Pancreas (tissue), 10 donors: ENCODE measurements around the gene TUBA4A. TPM values are rescaled to one million over a fixed set of nuclear protein-coding genes. Genes with fewer than 3 reads are reported as not detected.

Source experiments
- ATAC-seq, 4 donors: fragments of 200-7000 bp; cut with Tn5 transposase; one replicate each; pipeline versions ENCODE4 v1.8.0 to v1.9.1; 2020; ENCODE audit warnings: mild to moderate bottlenecking in 4 of 4, moderate library complexity in 4 of 4
- DNase-seq, 6 donors: peaks; one replicate each; pipeline ENCODE4 v3.0.0-alpha.2; 2020
- FAIRE-seq: peaks from 2 replicates; lab custom pipeline; 2012; peaks lifted over from hg19 to GRCh38; lab: Jason Lieb, UNC
- H3K27ac ChIP-seq, 4 donors: fragments of 200-600 bp; sonication (generic); 1 replicate in 3 of 4; 2 replicates in 1 of 4; pipeline versions ENCODE4 v1.5.0 to v1.8.0; 2020
- H3K27me3 ChIP-seq, 4 donors: fragments of 200-600 bp; one replicate each; pipeline ENCODE4 v1.8.0; 2021
- H3K36me3 ChIP-seq, 3 donors: fragments of 200-600 bp; sonication (generic) in 1 of 3; one replicate each; pipeline versions ENCODE4 v1.5.0 to v1.8.0; 2020 to 2021
- H3K4me1 ChIP-seq, 3 donors: fragments of 200-600 bp; one replicate each; pipeline ENCODE4 v1.8.0; 2021
- H3K4me3 ChIP-seq, 4 donors: fragments of 200-600 bp; sonication (generic) in 2 of 4; one replicate each; pipeline versions ENCODE4 v1.5.0 to v1.8.0; 2020 to 2021
- H3K9me3 ChIP-seq, 4 donors: fragments of 200-600 bp; one replicate each; pipeline ENCODE4 v1.8.0; 2021
- CTCF ChIP-seq, 4 donors: fragments of 200-600 bp; sonication (generic) in 3 of 4; IDR thresholded peaks; one replicate each; pipeline versions ENCODE4 v1.5.0 to v1.8.0; 2021; ENCODE audit warnings: antibody characterized with exemption in 4 of 4
- WGBS, 2 donors: extraction: QIAGEN DNeasy Blood & Tissue Kit; methylation state at CpG; one replicate each; pipeline ENCODE4 v1.1.7; 2013; 5-methylcytosine and 5-hydroxymethylcytosine counted together
- intact Hi-C, 3 donors: fragments of 100-400 bp; cut with DNase I; formaldehyde crosslinking; loops; one replicate each; pipeline versions ENCODE4 v1.11.1 to v1.14.2; 2022
- polyA plus RNA-seq, 2 donors: library from polyadenylated mRNA; stranded (reverse); fragments of 200-250 nt; gene quantifications; one replicate each; pipeline ENCODE4 v1.2.3, GENCODE V29; 2013
- total RNA-seq, 6 donors: library from RNA; stranded (reverse); fragmentation: NEBNext Ultra II Directional in 4 of 6; extraction: Animal tissue kit (Norgen Biotek cat#: 25700) in 4 of 6; gene quantifications; one replicate each; pipeline versions ENCODE4 v1.2.1 to v1.2.4, GENCODE V29; 2021 to 2023
- donor health status: healthy with polysubstance abuse.
- donor health status: DM: no; HTN: no; CAD: no; lungs with moderate emphysema.
- donor health status: DM: no; HTN: no; CAD: no.
- donor health status: control.
- donor health status: control.
- donor health status: Bipolar disorder and iron deficiency.
- donor health status: DM: yes; HTN: yes; CAD: no.
- donor health status: DM: no; HTN: no; CAD: no.
- donor health status: DM: no; HTN: no; CAD: no.
- donor health status: DM: yes; HTN: yes; CAD: no.

TUBA4A gene
- total and polyA plus RNA-seq, 8 donors = 12.2 to 51.5 (median 14.7) TPM

GRCh38 chr2:219209236-219210195 is 44.2 kb downstream of the TUBA4A start:
- no peak overlapping the region for H3K4me3 ChIP-seq
- H3K27ac ChIP-seq = no peak overlapping the region
- intact Hi-C loops = no loop called here
- no peaks in the 10 kb centered on the region for H3K27me3 ChIP-seq
- ATAC-seq (no peak), FAIRE-seq (no peak), DNase-seq (peak in 2 of 6 donors; percentile 11 to 55)
- 80 to 83% methylated on average over 15 to 18 of the region's 18 CpGs for WGBS, 2 donors
- H3K36me3 ChIP-seq = peaks cover 0 to 8% (median 0%) of the 10 kb centered on the region in 3 donors
- H3K9me3 ChIP-seq = no peaks in the 10 kb centered on the region
- no peak for TF ChIP-seq CTCF (IDR thresholded peaks at IDR 0.05)
- H3K4me1 ChIP-seq = peaks cover 0 to 11% (median 5%) of the 10 kb centered on the region in 3 donors

- Histone ChIP-seq H3K27me3 (no peaks in the 10 kb centered on the region), H3K4me1 (peaks cover 0 to 11% (median 5%) of the 10 kb centered on the region in 3 donors), H3K36me3 (peaks cover 0 to 3% (median 0%) of the 10 kb centered on the region in 3 donors), H3K4me3 (no peak overlapping the region), H3K27ac (peak overlapping the region in 1 of 4 donors; percentile 12), H3K9me3 (no peaks in the 10 kb centered on the region)
- 75 to 77% methylated on average over 17 of the region's 17 CpGs for WGBS, 2 donors
- DNase-seq (peak in 2 of 6 donors; percentile 24 to 41), ATAC-seq (no peak), FAIRE-seq (no peak)
- intact Hi-C loops = no loop called here
- TF ChIP-seq CTCF (IDR thresholded peaks at IDR 0.05) = no peak
Observed at GRCh38 chr2:219207884-219208740, 45.6 kb downstream of the TUBA4A start.

GRCh38 chr2:219207134-219207883 is 46.4 kb downstream of the TUBA4A start:
- Histone ChIP-seq H3K4me1 (peaks cover 0 to 11% (median 5%) of the 10 kb centered on the region in 3 donors), H3K27me3 (no peaks in the 10 kb centered on the region), H3K36me3 (no peaks in the 10 kb centered on the region), H3K27ac (peak overlapping the region; percentile 86 to 95 (median 90)), H3K4me3 (peak overlapping the region; percentile 42 to 73 (median 70)), H3K9me3 (no peaks in the 10 kb centered on the region)
- DNase-seq (peak in 2 of 6 donors; percentile 21 to 44), FAIRE-seq (no peak), ATAC-seq (no peak)
- WGBS, 2 donors = 15 to 19% methylated on average over 22 of the region's 22 CpGs
- no peak for TF ChIP-seq CTCF (IDR thresholded peaks at IDR 0.05)
- intact Hi-C loops = no loop called here

- intact Hi-C loops = no loop called here
- no peak for FAIRE-seq
- peak; percentile 94 to 98 (median 97) for ATAC-seq
- no peaks in the 10 kb centered on the region for H3K36me3 ChIP-seq
- peak within 1 kb of the TSS; percentile 86 to 95 (median 90) for H3K27ac ChIP-seq
- peak; percentile 93 to 99 (median 96) for DNase-seq
- TF ChIP-seq CTCF (IDR thresholded peaks at IDR 0.05) = no peak
- no peaks in the 10 kb centered on the region for H3K9me3 ChIP-seq
- WGBS, 2 donors = 1% methylated on average over 64 to 76 of the region's 76 CpGs
- H3K4me3 ChIP-seq = peak within 1 kb of the TSS; percentile 42 to 73 (median 70)
- no peaks in the 10 kb centered on the region for H3K27me3 ChIP-seq
- peaks cover 0 to 11% (median 5%) of the 10 kb centered on the region in 3 donors for H3K4me1 ChIP-seq
Observed at GRCh38 chr2:219206328-219207133, 47.2 kb downstream of the TUBA4A start, which contains the start of gene ZFAND2B. Gene ZFAND2B, plus strand, starts transcription at chr2:219206782. Its CDS starts 206 bp downstream, at chr2:219206988.
